Stimulated activated CD8-positive, alpha-beta memory T cell treated with anti-CD3 and anti-CD28 coated beads, Interleukin-7, amount 100 ng/mL, for 4 hours (primary cell): ENCODE measurements around the gene LHX8.
"Not testable (repeated sequence)": the region's sequence is repeated elsewhere in the genome, so short reads cannot be mapped to it uniquely, and the experiment has no call there.

Experiments used
- DNase-seq, 2 donors: peaks; one replicate each; pipeline ENCODE4 v3.0.0-alpha.2; 2020; ENCODE audit warnings: low read depth in 2 of 2

The LHX8 gene

DNA sequence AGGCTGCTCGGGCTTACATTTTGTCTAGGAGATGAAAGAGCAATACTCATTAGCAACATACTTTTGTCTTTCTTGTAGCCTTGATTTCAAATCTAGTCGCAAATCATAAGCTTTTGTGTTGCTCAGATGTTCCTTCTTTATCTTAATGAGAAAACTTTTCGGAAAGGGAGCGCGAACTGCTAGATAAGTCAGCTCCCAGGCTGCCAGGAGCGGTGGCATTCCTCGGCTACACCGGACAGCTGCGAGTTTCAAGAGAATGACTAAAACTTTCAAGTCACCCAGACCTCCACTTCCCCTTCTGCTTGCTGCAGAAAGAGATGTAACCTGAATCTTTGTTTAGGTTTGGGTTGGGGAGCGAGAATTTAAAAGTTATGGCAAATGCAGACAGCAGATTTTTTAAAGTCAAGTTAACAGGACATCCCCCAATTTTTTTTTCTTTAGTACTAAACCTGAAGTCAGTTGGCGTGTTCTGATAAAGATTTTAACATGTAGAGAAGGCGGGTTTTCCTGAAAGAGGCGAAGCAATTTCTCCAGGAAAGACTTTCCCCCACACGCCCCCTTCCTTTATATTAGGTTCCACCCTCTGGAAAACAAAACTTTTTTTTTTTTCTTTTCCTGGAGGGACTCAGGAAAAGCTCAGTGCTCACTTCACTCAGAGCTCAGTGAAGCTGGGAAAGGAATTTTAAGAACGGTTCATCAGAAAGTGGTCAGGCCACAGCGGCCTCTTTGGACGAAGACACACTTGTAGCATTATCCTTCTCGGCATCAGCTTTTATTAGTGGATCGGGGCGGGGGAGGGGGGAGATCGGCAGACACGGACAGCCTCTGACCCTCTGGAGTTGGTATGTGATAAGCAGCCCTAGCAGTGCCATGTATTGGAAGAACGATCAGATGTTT lies at the start of gene LHX8:
Gene LHX8, plus strand, starts transcription at position 639 of the 897 bp plus-strand sequence. CDS start 2,227 bp downstream, outside the sequence.
- DNase-seq: no peak

DNA sequence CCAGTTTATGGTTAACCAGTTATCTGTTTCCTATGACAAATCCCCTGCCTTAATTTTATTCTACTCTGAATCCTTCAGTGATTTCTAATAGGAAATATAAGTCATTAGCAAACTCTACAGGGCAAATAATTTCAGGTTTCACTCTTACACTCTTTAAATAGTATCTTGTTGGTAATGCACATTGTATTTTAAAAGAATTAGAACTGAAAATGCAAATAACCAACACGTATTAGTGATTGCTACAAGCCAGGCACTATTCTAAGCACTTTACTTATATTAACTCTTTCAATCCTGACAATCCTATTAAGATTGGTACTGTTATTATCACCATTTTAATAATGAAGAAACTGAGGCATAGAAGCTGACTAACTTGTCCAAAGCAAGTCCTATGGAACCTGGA lies 48.3 kb upstream of the LHX8 start:
- no peak for DNase-seq

DNA sequence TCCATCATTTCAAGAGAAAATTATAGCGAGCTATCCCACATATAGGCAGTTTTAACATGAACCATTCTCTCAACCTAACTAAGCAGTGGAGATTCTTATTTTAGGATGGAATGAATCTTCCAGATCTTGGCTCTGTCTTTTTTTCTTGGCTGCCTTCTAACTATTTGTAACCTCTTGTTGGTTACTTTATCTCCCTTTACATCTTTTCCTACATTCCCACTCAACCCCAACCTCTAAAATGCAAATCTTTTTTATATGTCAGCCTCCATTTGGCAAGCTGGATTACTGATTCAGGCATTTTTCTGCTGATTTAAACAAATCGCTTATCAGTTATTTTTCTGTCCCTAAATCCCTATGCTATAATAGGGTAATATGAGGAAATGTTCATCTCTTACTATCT lies 46.9 kb upstream of the LHX8 start:
- no peak for DNase-seq

DNA sequence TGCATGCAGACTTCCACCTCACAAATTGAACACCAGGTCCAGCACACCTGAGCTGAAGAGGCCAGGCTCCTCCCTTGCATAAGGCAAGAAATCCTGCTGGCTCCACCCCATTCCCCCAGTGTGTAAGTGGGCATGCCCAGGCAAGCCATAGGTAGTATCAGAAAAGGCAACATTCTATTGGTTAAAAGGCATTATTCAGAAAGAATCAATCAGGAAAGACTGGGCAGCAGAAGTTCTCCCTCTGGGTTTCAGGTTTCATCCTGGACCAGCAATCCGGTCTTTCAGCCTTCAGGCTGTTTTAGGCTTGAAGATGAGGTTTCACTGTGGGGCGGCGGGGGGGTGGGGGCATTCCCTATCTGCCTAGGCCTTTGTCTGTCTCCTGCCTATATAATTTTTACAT lies 42.0 kb upstream of the LHX8 start:
- no peak for DNase-seq

DNA sequence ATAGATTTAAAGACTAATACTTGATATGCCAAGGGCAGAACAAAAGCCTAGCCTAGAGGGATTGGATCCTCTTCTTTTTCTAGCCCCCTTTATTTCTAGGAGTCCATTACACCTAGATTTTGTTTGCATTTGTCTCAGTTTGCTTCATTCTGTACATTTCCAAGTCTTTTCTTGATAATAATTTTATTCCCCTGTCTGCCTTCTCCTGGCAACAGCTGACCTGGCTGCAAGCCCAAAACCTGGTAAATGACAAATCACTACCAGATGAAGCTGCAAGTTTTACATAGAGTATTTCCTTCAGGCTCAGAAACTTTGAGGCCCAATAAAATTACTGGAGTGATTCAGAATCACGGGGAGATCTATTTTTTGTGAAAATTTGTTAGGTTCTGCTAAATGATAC lies 36.5 kb upstream of the LHX8 start:
- no peak for DNase-seq

DNA sequence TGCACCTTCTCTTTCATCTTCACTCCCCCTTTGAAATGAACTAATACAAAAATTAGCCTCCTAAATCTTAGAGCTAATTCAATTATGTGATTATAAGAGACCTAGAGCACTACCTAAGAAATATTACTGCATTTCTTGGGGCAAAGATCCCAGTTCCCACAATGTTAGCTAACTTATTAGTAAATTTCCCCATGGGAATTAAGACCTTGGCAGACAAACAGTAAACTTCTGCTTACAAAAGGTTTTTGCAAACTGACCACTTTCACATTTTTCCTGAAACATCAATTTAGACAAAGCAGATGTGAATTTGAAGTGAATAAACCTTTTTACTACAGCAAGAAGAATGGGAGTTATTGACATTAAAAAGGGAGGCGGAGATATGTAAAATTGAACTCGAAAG lies 34.6 kb upstream of the LHX8 start:
- no peak for DNase-seq

DNA sequence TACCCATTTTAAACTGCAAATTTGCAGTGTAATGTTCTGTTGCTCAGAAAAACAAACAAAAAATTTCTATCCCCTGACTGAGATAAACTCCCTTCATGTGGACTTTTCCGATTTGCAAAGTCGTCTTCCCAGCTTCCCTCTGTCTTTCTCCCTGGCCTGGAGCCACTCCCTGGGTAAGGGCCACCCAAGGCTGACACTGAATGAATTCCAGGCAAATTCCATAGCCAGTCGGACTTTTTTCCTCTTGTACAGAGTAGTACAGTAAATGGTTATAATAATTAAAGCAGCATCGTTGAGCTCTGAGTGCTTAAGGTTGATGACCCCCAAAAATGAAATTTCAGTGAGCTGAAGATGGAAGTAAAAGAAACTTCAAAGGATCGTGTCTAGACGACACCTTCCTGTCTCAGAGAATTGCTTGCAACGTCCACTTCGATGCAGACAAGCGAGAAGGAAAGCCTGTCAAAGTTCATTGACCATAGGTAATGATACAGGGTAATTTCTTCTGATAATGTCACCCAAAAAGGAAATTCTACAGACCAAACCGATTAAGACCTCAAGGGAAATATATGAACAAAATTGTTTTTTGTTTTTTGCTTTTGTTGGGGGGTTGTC lies 33.6 kb upstream of the LHX8 start:
- no peak for DNase-seq

DNA sequence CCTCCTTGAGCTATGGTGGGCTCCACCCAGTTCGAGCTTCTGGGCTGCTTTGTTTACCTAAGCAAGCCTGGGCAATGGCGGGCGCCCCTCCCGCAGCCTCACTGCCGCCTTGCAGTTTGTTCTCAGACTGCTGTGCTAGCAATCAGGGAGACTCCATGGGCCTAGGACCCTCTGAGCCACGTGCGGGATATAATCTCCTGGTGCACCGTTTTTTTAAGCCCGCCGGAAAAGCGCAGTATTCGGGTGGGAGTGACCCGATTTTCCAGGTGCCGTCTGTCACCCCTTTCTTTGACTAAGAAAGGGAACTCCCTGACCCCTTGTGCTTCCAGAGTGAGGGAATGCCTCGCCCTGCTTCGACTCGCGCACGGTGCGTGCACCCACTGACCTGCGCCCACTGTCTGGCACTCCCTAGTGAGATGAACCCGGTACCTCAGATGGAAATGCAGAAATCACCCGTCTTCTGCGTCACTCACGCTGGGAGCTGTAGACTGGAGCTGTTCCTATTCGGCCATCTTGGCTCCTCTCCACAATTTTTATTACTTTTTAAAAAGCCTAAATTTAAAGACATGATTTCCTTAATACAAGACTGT lies 21.7 kb upstream of the LHX8 start:
- not testable (repeated sequence) for DNase-seq

DNA sequence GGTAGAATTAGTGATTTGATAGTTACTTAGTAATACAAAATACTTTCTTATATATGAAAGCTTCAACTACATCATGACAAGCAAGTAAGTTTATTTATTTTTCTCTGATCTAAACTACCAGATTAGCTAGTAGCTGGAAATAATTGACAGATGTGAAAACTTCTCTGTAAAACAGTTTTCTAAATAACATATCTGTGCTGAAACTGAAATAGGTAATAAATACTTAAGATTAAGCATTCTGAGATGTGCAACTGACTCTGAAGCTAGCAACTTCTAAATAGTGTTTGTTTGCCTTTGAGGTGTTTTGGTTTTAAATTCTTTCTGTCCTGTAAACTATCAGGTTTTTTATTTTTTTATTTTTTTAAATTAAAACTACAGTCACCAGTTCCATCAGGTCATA lies 18.5 kb upstream of the LHX8 start:
- no peak for DNase-seq

DNA sequence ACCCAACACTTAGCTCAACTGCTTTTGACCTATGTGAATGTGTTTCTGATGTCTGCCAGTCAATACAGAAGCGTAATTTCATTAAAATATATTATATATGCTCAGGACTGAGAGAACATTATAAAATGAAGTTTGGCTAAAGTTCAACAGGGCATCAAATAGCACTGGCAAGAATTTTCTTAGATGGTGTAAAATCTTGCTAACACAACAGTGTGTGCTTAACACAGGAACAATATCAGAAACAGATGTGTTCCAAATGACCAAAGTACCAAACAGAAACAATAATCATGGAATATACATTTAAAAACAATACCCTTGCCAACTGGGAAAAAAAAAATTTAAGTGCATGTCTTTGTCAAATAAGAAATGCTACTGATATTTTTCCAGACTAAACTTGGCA lies 10.4 kb upstream of the LHX8 start:
- DNase-seq: no peak

DNA sequence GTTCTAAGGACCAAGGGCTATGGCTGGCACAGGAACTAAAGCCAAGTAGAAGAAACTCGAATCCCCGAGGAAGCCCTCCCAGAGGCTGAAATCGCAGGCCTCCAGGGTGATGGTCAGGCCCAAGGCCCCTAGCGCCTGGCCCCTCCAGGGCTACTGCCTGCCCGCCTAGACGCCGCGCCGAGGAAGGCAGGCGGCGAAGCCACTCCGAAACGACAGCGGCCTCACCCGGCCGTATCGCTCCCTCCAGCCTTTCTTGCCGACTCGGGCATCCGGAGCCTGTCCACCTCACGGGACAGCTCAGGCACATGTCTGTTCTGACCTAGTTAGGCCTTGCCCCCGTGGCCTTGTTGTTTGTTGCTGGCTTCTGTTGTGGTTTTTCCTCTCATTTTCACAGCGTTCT lies 9.7 kb upstream of the LHX8 start:
- DNase-seq: no peak

DNA sequence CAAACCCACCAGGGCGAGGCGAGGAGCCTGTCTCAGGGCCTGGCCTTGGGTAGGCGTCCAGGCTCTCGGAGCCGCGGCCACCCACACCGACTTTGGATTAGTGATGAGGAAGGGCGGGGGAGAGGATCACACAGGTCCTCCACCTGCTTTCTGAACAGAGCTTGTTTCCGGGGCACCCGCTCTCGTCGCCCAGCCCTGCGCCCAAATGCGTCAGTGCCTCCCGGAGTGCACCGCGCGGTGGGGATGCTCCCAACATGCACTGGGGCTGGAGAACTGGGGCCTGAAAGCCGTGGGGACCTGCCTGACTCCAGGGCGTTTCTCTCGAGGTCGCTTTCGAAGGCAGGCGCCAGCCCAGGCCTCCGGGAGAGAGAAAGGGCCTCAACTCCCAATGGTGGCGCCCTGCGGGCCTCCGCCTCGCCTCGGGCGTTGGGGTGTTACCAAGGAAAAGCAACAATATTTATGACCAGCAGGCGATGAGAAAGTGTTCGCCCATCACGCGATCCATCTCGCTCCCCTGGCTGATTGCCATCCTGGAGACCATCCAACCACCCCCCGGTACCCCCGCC lies 8.9 kb upstream of the LHX8 start:
- no peak for DNase-seq

DNA sequence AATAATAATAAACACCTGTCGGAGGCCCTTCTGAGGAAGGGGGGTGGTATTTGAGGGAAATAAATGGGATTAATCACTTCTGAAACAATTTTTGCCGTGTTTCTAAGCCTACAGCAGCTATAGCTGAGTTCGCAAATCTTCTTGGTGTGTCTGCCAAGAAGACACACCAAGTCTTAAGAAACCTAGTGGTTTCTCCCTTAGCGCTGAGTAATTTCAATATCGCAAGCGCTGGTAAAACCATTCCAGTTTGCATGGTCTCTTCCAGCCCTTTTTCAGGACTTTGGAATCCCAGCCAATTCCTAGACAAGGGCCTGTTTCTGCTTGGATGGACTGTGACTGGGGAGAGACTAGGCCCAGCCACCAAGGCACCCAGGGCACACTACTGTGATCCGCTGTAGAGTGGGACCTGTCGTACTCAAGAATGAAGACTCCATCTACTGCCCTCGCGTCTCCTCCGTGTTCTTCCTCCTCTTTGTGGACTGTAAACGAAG lies 7.5 kb upstream of the LHX8 start:
- no peak for DNase-seq

DNA sequence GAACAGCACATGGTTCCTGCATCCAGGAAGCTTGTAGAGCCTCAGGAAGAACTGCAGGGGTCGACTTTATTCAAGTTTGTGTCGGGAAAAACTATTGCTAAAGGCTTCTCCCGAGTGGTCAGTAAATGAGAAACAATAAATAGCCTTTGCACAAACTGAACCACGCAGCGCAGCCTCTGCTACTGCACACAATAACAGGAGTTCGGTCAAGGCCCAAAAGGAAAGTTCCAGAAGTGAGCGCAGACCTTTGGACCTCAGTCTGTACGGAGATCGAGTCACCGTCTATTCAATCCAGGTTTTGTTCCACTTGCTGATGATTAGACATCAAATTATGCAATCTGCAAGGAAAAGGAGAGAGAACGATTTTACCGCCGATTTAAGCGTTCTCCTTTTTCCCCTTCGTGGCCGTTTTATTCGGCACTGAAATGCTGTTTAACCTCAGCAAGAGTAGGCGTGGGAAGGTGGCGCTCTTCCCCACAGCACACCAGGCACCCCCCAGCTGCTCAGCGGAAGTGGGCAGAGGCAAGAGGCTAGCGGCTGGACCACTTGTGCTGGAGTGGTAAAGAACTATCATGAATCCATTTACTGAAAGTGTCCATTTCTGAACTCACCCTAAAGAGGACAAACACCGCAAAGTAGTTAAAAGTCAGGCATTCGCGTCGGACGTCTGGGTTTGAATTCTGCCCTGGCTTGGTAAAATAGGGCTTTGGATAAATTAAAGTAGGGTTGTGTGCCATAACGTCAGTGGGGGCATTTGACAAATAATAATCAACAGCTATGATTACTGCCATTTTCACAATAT lies 6.1 kb upstream of the LHX8 start:
- DNase-seq: no peak

DNA sequence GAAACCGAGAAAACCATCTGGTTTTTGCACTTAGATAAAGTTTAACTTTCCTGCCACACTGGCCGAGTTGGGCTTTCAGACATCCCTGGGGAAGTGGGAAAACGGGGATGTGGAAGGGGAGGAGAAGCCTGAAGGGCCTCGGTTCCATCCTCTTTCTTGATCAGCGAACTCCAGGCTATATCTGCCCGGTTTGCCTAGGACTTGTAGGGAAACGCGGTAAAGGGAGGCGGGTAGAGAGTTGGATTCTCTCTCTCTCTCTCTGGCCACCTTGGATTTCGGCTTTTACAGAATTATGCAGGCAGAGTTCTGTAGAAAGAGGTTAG lies 4.6 kb upstream of the LHX8 start:
- DNase-seq: no peak

DNA sequence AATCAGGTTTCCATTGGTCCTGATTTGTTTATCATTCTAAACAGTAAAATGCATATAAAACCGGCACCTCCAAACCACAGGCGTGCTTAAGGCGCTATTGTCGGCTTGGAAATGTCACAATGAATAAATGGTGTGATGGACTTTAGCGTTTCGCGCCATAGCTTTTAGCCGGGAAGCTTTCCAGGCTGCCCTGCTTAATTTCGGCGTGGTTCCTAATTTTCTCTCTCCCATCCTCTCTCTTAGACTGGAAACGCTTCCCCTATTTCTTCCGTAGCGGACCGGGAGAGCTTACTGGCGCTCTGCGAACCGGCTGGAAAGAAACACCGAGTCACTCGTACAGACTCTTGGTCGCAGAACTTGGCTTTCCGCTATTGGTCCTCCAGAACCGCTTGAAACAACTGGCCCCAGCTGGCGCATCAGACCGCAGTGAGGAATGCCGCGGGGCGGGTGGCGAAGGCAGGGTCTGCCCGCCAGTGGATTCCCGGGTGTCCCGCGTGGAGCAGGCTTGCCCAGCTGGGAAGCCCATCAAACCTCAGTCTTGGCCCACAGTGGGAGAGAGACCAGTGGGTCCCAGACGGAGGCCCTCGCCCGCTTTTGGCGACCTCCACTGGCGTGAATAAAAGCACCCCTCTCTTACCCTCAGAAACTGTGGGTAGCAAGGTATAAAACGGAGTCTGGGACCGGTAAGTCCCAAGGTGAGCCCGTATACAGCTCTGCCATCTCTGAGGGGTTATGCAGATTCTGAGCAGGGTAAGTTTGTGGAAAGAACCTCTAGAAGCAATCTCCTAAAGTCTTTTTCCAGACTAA lies 4.0 kb upstream of the LHX8 start:
- DNase-seq: no peak

DNA sequence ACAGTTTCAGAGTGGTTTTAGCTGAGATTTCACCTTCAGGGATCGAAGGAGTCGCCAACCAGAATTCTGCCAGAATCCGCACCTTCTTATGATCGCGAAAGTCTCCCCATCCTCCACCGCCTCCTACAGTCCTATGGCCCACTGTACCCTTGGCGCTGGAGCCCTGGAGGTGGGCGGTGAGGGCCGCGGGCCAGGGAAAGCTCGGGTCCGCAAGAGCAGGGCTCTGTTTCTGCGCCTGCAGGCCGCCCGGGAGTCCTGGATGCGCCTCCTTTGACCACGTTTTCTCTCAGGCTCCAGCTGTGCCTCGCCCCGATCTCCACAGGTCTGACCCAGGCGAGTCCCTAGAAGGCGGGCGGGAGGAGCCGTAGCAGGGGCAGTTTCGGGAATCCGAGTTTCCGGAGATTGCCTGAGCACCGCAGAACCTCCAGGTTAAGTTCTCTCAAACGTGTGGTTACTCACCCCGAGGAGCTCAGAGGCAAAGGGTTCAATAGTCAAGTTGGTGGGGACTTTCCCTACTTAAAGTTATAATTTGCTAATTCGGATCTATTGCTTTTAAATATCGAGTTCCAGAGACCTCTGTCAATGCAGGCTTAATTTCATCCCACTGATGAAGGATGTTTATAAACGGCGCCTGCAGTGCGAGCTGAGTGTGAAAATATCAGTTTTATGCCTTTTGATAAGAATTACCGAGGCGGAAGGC lies 3.2 kb upstream of the LHX8 start:
- DNase-seq: no peak

DNA sequence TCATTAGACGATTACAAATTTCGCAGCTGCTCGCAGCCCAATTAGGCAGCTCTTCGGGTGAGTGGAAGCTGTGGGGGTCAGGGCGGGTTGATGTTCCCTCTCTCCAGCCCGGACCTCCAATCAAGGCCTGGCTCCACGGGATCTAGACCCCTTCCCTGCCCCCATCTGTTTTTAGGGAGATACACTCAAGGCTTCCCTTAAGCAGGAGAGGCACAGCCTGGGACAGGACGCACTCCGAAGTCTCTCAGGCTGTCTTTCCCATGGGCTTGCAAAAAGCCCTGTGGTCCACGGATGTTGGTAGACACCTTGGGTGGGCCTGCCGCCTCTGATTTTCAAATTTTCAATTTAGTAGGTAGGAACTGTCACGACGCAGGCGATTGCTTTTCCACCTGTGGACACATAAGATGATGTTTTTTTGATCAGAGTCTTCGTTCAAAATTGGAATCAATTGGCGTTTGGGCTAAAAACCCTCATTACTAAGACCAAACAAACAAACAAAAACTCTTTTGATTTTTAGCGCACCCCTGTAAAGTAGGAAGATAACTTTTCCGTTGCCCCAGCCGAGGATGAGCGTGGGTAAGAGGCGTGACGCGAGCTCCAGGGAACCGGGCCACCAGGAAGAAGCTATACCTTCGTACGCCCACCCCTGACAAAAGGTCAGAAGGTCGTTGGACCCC lies 2.5 kb upstream of the LHX8 start:
- no peak for DNase-seq

DNA sequence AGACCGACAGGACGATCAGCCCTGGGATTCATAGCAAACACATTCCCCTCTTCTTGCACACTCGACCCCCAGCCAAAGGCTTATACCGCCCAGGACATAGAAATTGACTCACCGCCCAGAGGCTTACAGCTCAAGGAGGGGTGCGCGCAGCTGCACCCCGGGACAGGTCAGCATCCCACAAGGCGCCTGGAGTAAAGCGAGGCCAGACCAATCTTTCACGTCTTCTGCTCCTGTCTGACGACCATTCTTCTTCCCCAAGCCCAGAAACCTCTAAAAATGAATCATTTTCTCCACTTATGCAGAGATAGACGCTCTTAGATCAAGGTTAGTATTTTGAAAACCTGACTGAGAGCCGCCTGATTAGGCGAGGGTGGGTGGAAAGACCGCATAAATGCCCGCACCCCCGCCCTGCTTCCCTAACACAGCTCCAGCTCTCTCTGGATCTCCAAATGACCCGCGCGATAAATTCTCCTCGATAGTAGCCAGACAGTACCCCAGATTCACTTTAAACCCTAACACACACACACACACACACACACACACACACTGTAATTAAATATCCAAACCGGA lies 1.9 kb upstream of the LHX8 start:
- no peak for DNase-seq
